ENCODE measurements around the gene HYDIN. TPM values are rescaled to one million over a fixed set of nuclear protein-coding genes. Genes with fewer than 3 reads are reported as not detected.

HYDIN gene
- total and polyA plus RNA-seq, 9 of the 15 experiments (the other 6 are each of a cell fraction or from before 2014, with no cell fraction given): 0.08 to 0.43 (median 0.14) TPM; not detected in 1

DNA sequence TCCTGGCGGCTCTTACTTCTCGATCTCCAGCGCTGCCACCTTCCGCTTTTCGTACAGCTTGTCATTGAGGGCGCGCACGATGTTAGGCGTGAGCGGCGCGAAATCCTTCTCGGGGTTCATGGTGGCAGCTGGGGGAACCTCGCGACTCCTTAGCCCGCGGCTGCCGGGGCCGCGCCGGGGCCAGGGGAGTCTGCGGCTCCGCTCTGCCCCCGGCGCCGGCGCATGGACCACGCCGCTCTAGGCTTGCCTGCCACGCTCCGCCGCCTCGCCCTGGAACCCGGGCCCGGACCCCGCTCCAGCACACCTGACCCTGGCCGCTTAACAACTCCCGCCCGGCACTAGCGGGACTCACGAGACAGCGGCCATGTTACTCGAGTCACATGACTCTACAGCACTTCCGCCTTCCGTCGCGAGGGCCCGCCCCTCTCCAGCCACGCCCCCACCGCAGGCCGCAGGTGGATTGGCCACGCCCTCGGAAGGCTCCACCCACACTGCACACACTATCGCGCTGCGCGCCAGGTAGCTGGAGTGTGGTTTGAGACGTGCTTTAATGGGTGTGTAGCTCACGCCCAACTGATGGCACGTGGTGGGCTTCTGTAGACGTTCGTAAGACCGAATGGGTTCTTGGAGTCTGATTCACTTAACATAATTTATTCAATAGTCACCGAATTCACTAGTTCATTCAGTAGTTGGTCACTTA lies 429.6 kb downstream of the HYDIN start, which contains the start of gene VAC14 (continued):
- peak; percentile 86 for TF ChIP-seq RBBP5 (IDR thresholded peaks at IDR 0.05; ENCODE audit: borderline replicate concordance, insufficient read depth, low read length, poor library complexity, severe bottlenecking)
- no peak for TF ChIP-seq ZKSCAN8 (CRISPR knock-in tag; IDR thresholded peaks at IDR 0.05)
- peak; percentile 83 for TF ChIP-seq CXXC5 (CRISPR knock-in tag; IDR thresholded peaks at IDR 0.05)
- no peak for TF ChIP-seq ZC3H8 (IDR thresholded peaks at IDR 0.05)
- TF ChIP-seq, protein P1, sequence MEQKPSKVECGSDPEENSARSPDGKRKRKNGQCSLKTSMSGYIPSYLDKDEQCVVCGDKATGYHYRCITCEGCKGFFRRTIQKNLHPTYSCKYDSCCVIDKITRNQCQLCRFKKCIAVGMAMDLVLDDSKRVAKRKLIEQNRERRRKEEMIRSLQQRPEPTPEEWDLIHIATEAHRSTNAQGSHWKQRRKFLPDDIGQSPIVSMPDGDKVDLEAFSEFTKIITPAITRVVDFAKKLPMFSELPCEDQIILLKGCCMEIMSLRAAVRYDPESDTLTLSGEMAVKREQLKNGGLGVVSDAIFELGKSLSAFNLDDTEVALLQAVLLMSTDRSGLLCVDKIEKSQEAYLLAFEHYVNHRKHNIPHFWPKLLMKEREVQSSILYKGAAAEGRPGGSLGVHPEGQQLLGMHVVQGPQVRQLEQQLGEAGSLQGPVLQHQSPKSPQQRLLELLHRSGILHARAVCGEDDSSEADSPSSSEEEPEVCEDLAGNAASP (IDR thresholded peaks at IDR 0.05): no peak
- peak; percentile 91 to 98 (median 96) for TF ChIP-seq YY1 (IDR thresholded peaks at IDR 0.05; ENCODE audit: borderline replicate concordance in 1 of 3, control insufficient read depth in 1 of 3, extremely low read depth in 1 of 3, insufficient read depth in 3 of 3, insufficient read length in 1 of 3, insufficient replicate concordance in 2 of 3, low read depth in 1 of 3, low read length in 2 of 3)
- TF ChIP-seq CBFA2T2 (conservative IDR thresholded peaks at IDR 0.05): peak; percentile 72
- no peak for TF ChIP-seq SMARCA5 (IDR thresholded peaks at IDR 0.05)
- no peak for TF ChIP-seq JUNB (CRISPR knock-in tag; conservative IDR thresholded peaks at IDR 0.05)
- TF ChIP-seq, protein P2, sequence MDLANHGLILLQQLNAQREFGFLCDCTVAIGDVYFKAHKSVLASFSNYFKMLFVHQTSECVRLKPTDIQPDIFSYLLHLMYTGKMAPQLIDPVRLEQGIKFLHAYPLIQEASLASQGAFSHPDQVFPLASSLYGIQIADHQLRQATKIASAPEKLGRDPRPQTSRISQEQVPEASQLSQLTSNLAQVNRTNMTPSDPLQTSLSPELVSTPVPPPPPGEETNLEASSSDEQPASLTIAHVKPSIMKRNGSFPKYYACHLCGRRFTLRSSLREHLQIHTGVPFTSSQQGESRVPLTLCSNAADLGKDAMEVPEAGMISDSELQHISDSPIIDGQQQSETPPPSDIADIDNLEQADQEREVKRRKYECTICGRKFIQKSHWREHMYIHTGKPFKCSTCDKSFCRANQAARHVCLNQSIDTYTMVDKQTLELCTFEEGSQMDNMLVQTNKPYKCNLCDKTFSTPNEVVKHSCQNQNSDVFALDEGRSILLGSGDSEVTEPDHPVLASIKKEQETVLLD (IDR thresholded peaks at IDR 0.05): no peak
- TF ChIP-seq SNIP1 (IDR thresholded peaks at IDR 0.05; ENCODE audit: low read depth): no peak
- TF ChIP-seq, protein P3, sequence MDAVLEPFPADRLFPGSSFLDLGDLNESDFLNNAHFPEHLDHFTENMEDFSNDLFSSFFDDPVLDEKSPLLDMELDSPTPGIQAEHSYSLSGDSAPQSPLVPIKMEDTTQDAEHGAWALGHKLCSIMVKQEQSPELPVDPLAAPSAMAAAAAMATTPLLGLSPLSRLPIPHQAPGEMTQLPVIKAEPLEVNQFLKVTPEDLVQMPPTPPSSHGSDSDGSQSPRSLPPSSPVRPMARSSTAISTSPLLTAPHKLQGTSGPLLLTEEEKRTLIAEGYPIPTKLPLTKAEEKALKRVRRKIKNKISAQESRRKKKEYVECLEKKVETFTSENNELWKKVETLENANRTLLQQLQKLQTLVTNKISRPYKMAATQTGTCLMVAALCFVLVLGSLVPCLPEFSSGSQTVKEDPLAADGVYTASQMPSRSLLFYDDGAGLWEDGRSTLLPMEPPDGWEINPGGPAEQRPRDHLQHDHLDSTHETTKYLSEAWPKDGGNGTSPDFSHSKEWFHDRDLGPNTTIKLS (IDR thresholded peaks at IDR 0.05; ENCODE audit: borderline replicate concordance, low read depth): peak; percentile 39; the same call in 1 of the 2 replicates
- no peak for TF ChIP-seq KLF6 (CRISPR knock-in tag; IDR thresholded peaks at IDR 0.05; ENCODE audit: borderline replicate concordance)
- no peak for TF ChIP-seq HDGF (IDR thresholded peaks at IDR 0.05)
- TF ChIP-seq CREM (IDR thresholded peaks at IDR 0.05; ENCODE audit: low read depth): peak; percentile 77
- no peak for TF ChIP-seq CCAR2 (IDR thresholded peaks at IDR 0.05; ENCODE audit: low read depth, low read length)
- TF ChIP-seq SIN3B (IDR thresholded peaks at IDR 0.05; ENCODE audit: low read depth): peak; percentile 100
- no peak for TF ChIP-seq IFI16 (CRISPR knock-in tag; IDR thresholded peaks at IDR 0.05)
- TF ChIP-seq, protein P4, sequence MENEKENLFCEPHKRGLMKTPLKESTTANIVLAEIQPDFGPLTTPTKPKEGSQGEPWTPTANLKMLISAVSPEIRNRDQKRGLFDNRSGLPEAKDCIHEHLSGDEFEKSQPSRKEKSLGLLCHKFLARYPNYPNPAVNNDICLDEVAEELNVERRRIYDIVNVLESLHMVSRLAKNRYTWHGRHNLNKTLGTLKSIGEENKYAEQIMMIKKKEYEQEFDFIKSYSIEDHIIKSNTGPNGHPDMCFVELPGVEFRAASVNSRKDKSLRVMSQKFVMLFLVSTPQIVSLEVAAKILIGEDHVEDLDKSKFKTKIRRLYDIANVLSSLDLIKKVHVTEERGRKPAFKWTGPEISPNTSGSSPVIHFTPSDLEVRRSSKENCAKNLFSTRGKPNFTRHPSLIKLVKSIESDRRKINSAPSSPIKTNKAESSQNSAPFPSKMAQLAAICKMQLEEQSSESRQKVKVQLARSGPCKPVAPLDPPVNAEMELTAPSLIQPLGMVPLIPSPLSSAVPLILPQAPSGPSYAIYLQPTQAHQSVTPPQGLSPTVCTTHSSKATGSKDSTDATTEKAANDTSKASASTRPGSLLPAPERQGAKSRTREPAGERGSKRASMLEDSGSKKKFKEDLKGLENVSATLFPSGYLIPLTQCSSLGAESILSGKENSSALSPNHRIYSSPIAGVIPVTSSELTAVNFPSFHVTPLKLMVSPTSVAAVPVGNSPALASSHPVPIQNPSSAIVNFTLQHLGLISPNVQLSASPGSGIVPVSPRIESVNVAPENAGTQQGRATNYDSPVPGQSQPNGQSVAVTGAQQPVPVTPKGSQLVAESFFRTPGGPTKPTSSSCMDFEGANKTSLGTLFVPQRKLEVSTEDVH (IDR thresholded peaks at IDR 0.05; ENCODE audit: low read depth, partially characterized antibody): peak; percentile 72
- no peak for TF ChIP-seq RUNX1 (IDR thresholded peaks at IDR 0.05; ENCODE audit: low read depth)
- no peak for TF ChIP-seq ZNF384 (IDR thresholded peaks at IDR 0.05; ENCODE audit: low read depth, low read length)
- TF ChIP-seq RBM22 (IDR thresholded peaks at IDR 0.05; ENCODE audit: low read depth, low read length, poor library complexity, severe bottlenecking): no peak
